Upper lobe of right lung (tissue), 1 donor: ENCODE data around the gene RNH1. TPM values are rescaled to one million over a fixed set of nuclear protein-coding genes. Genes with fewer than 3 reads are reported as not detected.
"Not testable (repeated sequence)": the region's sequence is repeated elsewhere in the genome, so short reads cannot be mapped to it uniquely, and the experiment has no call there.

Experiments used
- ATAC-seq: fragments of 200-7000 bp; cut with Tn5 transposase; one replicate; pipeline ENCODE4 v1.9.1; 2020; ENCODE audit warnings: mild to moderate bottlenecking, moderate library complexity
- DNase-seq: peaks from one replicate; pipeline ENCODE4 v3.0.0-alpha.2; 2020
- H3K27ac ChIP-seq: fragments of 200-600 bp; one replicate; pipeline ENCODE4 v1.8.0; 2022
- H3K27me3 ChIP-seq: fragments of 200-600 bp; one replicate; pipeline ENCODE4 v1.8.0; 2022; ENCODE audit warnings: mild to moderate bottlenecking
- H3K36me3 ChIP-seq: fragments of 200-600 bp; one replicate; pipeline ENCODE4 v1.8.0; 2022
- H3K4me1 ChIP-seq: fragments of 200-600 bp; one replicate; pipeline ENCODE4 v1.8.0; 2022
- H3K4me3 ChIP-seq: fragments of 200-600 bp; one replicate; pipeline ENCODE4 v1.8.0; 2022; ENCODE audit warnings: mild to moderate bottlenecking
- H3K9me3 ChIP-seq: fragments of 200-600 bp; one replicate; pipeline ENCODE4 v1.8.0; 2022
- CTCF ChIP-seq: fragments of 200-600 bp; IDR thresholded peaks from one replicate; pipeline ENCODE4 v1.8.0; 2022; ENCODE audit warnings: antibody characterized with exemption
- intact Hi-C: fragments of 100-400 bp; cut with DNase I; formaldehyde crosslinking; loops from one replicate; pipeline ENCODE4 v1.11.0; 2022
- total RNA-seq: library from RNA; stranded (reverse); fragmentation: NEBNext Ultra II Directional; extraction: Animal tissue kit (Norgen Biotek cat#: 25700); gene quantifications from one replicate; pipeline ENCODE4 v1.2.1, GENCODE V29; 2021
- donor health status: DM: no; HTN: yes; CAD: no; lungs with severe emphysema.

Gene RNH1
- total RNA-seq, 1 donor from 2014 or later: 245 TPM

GRCh38 chr11:520428-521176 lies 13.6 kb upstream of the RNH1 start:
- no peaks in the 10 kb centered on the region for H3K36me3 ChIP-seq
- ATAC-seq (no peak), DNase-seq (peak; percentile 67)
- no peak overlapping the region for H3K27ac ChIP-seq
- H3K4me3 ChIP-seq: no peak overlapping the region
- peak; percentile 23 for TF ChIP-seq CTCF
- H3K9me3 ChIP-seq: no peaks in the 10 kb centered on the region
- no peaks in the 10 kb centered on the region for H3K27me3 ChIP-seq
- intact Hi-C loops: no loop called here
- H3K4me1 ChIP-seq: no peaks in the 10 kb centered on the region

GRCh38 chr11:518463-519202 lies 11.6 kb upstream of the RNH1 start:
- TF ChIP-seq CTCF: peak; percentile 100
- intact Hi-C loops: no loop called here
- DNase-seq (peak; percentile 96), ATAC-seq (peak; percentile 99)
- Histone ChIP-seq H3K27ac (peak overlapping the region; percentile 82), H3K4me3 (peak overlapping the region; percentile 39), H3K36me3 (no peaks in the 10 kb centered on the region), H3K4me1 (no peaks in the 10 kb centered on the region), H3K27me3 (no peaks in the 10 kb centered on the region), H3K9me3 (no peaks in the 10 kb centered on the region)

GRCh38 chr11:516918-517685 lies 10.1 kb upstream of the RNH1 start:
- ATAC-seq, H3K27ac ChIP-seq, H3K9me3 ChIP-seq, H3K27me3 ChIP-seq, H3K4me3 ChIP-seq, intact Hi-C loops, H3K36me3 ChIP-seq, H3K4me1 ChIP-seq: not testable (repeated sequence)
- DNase-seq: peak; percentile 66

GRCh38 chr11:516400-516799 lies 9.4 kb upstream of the RNH1 start:
- ATAC-seq: no peak
- no peak for TF ChIP-seq CTCF
- intact Hi-C loops: no loop called here

GRCh38 chr11:515131-515530 lies 8.1 kb upstream of the RNH1 start:
- no peak overlapping the region for H3K4me3 ChIP-seq
- peaks cover 9% of the 10 kb centered on the region for H3K36me3 ChIP-seq
- DNase-seq (no peak), ATAC-seq (no peak)
- no peaks in the 10 kb centered on the region for H3K27me3 ChIP-seq
- no peak for TF ChIP-seq CTCF
- no peak overlapping the region for H3K27ac ChIP-seq
- no peaks in the 10 kb centered on the region for H3K4me1 ChIP-seq
- H3K9me3 ChIP-seq: no peaks in the 10 kb centered on the region
- intact Hi-C loops: no loop called here

More at GRCh38 chr11:516400-516799, 9.4 kb upstream of the RNH1 start:
- Histone ChIP-seq H3K9me3 (no peaks in the 10 kb centered on the region), H3K27me3 (no peaks in the 10 kb centered on the region), H3K36me3 (no peaks in the 10 kb centered on the region), H3K4me1 (no peaks in the 10 kb centered on the region), H3K27ac (no peak overlapping the region), H3K4me3 (no peak overlapping the region)
- no peak for DNase-seq

GRCh38 chr11:514606-515005 lies 7.6 kb upstream of the RNH1 start:
- Histone ChIP-seq H3K9me3 (no peaks in the 10 kb centered on the region), H3K4me3 (no peak overlapping the region), H3K27ac (no peak overlapping the region), H3K27me3 (no peaks in the 10 kb centered on the region), H3K4me1 (no peaks in the 10 kb centered on the region), H3K36me3 (peaks cover 9% of the 10 kb centered on the region)
- TF ChIP-seq CTCF: no peak
- intact Hi-C loops: no loop called here
- ATAC-seq (no peak), DNase-seq (no peak)
